Neural cell (in vitro differentiated cells): ENCODE measurements around the gene TOR2A.

Experiments
- EP300 ChIP-seq: fragments of 450-650 bp; conservative IDR thresholded peaks from 2 replicates; pipeline ENCODE4 v1.6.1; 2014; ENCODE audit warnings: antibody characterized with exemption, mild to moderate bottlenecking, moderate library complexity; ENCODE audit not compliant: poor library complexity, severe bottlenecking
- EZH2 ChIP-seq: fragments of 200-600, 300-800 bp; shearing (Covaris generic), sonication (generic); IDR thresholded peaks from 2 replicates; pipeline ENCODE4 v1.6.1; 2014; ENCODE audit warnings: antibody characterized with exemption, low read length, borderline replicate concordance, mild to moderate bottlenecking; ENCODE audit not compliant: insufficient read depth, poor library complexity, severe bottlenecking
- MXI1 ChIP-seq: fragments of 450-650 bp; conservative IDR thresholded peaks from 2 replicates; pipeline ENCODE4 v1.6.1; 2014; ENCODE audit warnings: antibody characterized with exemption, mild to moderate bottlenecking; ENCODE audit not compliant: poor library complexity, severe bottlenecking
- POLR2AphosphoS5 ChIP-seq: IDR thresholded peaks from 2 replicates; pipeline ENCODE4 v1.6.1; 2012
- RAD21 ChIP-seq: fragments of 450-650 bp; conservative IDR thresholded peaks from 2 replicates; pipeline ENCODE4 v1.6.1; 2014; ENCODE audit warnings: antibody characterized with exemption, mild to moderate bottlenecking, moderate library complexity
- SMC3 ChIP-seq: fragments of 450-650 bp; conservative IDR thresholded peaks from 2 replicates; pipeline ENCODE4 v1.6.1; 2014; ENCODE audit warnings: antibody characterized with exemption, mild to moderate bottlenecking, moderate library complexity; ENCODE audit not compliant: poor library complexity
- TAF1 ChIP-seq: IDR thresholded peaks from 2 replicates; pipeline ENCODE4 v1.6.1; 2012; ENCODE audit warnings: low read depth
- TF ChIP-seq, protein P1 (sequence below): fragments of 450-650 bp; IDR thresholded peaks from 2 replicates; pipeline ENCODE4 v1.5.1; 2014; ENCODE audit warnings: antibody characterized with exemption, mild to moderate bottlenecking, moderate library complexity; ENCODE audit not compliant: poor library complexity, severe bottlenecking
- TF ChIP-seq, protein P2 (sequence below): IDR thresholded peaks from 2 replicates; pipeline ENCODE4 v1.6.1; 2012; ENCODE audit warnings: borderline replicate concordance

DNA sequence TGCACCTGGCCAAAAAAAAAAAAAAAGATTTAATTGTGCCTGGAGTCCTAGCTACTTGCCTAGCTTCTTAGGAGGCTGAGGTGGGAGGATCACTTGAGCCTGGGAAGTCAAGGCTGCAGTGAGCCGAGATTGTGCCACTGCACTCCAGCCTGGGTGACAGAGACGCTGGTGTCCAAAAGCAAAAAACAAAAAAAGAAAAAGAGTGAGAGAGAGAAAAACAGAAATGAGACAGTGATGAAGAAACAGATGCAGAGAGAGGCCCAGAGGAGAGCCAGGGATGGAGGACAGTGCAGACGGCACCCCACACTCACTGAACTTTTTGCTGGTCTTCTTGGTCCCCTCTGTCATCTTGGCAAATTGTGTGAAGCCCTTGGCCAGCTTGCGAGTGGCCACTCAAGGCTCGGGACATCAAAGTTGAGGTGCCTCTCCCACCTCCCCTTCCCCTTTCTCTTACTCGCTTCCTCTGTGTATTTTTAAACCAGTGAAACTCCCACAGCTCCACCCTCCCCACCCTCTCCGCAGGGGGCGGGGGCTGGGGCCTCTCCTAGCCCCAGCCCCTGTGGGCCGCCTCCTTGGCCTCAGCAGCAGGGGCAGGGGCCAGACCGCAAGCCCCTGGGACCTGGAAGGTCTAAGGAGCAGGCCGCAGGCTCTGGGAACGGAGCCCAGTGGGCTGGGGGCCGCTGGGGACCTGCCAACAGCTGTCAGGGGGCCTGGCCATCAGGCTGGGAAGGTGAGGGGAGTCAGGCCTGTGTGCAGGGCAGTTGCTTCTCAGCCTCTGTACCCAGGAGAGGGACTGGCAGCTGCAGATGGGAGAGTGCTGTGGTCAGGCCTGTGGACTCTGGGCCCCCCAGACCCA, 43.4 kb upstream of the TOR2A start, which contains the start of gene SH2D3C:
- no peak for TF ChIP-seq POLR2AphosphoS5
- no peak for TF ChIP-seq EZH2
- TF ChIP-seq, protein P1, sequence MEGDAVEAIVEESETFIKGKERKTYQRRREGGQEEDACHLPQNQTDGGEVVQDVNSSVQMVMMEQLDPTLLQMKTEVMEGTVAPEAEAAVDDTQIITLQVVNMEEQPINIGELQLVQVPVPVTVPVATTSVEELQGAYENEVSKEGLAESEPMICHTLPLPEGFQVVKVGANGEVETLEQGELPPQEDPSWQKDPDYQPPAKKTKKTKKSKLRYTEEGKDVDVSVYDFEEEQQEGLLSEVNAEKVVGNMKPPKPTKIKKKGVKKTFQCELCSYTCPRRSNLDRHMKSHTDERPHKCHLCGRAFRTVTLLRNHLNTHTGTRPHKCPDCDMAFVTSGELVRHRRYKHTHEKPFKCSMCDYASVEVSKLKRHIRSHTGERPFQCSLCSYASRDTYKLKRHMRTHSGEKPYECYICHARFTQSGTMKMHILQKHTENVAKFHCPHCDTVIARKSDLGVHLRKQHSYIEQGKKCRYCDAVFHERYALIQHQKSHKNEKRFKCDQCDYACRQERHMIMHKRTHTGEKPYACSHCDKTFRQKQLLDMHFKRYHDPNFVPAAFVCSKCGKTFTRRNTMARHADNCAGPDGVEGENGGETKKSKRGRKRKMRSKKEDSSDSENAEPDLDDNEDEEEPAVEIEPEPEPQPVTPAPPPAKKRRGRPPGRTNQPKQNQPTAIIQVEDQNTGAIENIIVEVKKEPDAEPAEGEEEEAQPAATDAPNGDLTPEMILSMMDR, result no peak
- no peak for TF ChIP-seq EP300
- TF ChIP-seq TAF1, result no peak
- no peak for TF ChIP-seq RAD21
- TF ChIP-seq, protein P2, sequence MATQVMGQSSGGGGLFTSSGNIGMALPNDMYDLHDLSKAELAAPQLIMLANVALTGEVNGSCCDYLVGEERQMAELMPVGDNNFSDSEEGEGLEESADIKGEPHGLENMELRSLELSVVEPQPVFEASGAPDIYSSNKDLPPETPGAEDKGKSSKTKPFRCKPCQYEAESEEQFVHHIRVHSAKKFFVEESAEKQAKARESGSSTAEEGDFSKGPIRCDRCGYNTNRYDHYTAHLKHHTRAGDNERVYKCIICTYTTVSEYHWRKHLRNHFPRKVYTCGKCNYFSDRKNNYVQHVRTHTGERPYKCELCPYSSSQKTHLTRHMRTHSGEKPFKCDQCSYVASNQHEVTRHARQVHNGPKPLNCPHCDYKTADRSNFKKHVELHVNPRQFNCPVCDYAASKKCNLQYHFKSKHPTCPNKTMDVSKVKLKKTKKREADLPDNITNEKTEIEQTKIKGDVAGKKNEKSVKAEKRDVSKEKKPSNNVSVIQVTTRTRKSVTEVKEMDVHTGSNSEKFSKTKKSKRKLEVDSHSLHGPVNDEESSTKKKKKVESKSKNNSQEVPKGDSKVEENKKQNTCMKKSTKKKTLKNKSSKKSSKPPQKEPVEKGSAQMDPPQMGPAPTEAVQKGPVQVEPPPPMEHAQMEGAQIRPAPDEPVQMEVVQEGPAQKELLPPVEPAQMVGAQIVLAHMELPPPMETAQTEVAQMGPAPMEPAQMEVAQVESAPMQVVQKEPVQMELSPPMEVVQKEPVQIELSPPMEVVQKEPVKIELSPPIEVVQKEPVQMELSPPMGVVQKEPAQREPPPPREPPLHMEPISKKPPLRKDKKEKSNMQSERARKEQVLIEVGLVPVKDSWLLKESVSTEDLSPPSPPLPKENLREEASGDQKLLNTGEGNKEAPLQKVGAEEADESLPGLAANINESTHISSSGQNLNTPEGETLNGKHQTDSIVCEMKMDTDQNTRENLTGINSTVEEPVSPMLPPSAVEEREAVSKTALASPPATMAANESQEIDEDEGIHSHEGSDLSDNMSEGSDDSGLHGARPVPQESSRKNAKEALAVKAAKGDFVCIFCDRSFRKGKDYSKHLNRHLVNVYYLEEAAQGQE, result no peak
- TF ChIP-seq MXI1, result no peak
- no peak for TF ChIP-seq SMC3
